Upper lobe of left lung (tissue), 4 donors: Measurements from ENCODE around the gene SLC18A2.

Experiments used
- CTCF ChIP-seq, 6 experiments: fragments of 450-650 bp in 4 of 6; fragments of 200-600 bp in 2 of 6; sonication (generic) in 2 of 6; IDR thresholded peaks; one replicate each; pipeline ENCODE4 v1.5.1; 2016 to 2019; ENCODE audit warnings: antibody characterized with exemption in 6 of 6
- POLR2AphosphoS5 ChIP-seq, 2 donors: sonication (generic); formaldehyde crosslinking; IDR thresholded peaks; one replicate each; pipeline ENCODE4 v1.5.1; 2017; ENCODE audit warnings: antibody characterized with exemption in 2 of 2

- TF ChIP-seq CTCF (IDR thresholded peaks at IDR 0.05) (no peak), POLR2AphosphoS5 (IDR thresholded peaks at IDR 0.05) (no peak)
Measured at GRCh38 chr10:117264782-117265181, 23.9 kb downstream of the SLC18A2 start.
